Airway epithelial cell (primary cell): Measurements from ENCODE around the gene SOX5. TPM values are rescaled to one million over a fixed set of nuclear protein-coding genes. Genes with fewer than 3 reads are reported as not detected.

ENCODE experiments used
- total RNA-seq: library from RNA; depleted of rRNA; stranded (reverse); fragments of >200 nt; gene quantifications from 2 replicates; pipeline ENCODE4 v1.2.3, GENCODE V29; 2015

Gene SOX5
- 0.14 and 0.42 TPM in 2 replicates for total RNA-seq

DNA sequence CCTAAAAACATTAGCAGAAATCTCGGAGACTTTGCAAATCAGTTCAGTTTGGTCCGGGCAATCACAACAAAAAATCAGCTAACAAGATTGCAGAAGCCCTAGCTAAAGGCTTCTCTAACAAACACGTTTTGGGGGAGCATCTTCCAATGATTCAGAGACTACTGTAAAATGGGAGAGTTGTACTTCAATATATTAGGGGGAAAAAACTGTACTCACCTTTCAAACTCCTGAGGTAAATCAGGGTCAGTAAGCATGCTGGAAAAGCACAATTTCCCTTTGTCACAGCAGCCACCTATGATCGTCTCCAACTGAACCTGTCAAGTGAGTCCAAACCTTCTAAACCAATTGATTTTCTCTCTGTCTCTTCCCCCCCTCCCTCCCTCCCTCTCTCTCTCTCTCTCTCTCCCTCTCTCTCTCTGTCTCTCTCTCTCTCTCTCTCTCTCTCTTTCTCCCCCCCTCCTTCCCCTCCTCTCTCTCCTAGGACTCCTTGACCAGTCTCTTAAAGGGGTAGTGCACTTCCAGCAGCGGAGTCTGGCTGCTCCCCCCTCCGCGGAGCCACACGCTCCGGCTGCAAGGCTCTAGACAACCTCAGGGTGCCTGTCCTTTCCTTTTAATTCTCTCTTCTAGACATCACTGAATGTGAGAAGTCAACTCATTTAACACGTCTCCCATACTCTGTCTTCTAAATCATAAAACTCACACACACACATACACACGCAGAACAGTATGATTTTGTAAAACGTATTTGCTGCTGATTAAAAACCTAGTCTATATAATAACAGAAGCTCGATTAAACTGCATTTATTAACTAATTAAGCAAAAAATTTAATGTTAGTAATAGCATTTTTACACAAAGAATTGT lies at the start of gene SOX5:
SOX5 (minus strand) TSS at position 323 of the 862 bp plus-strand sequence; CDS start at position 254, 69 bp downstream.

